ENCODE data around the gene GFRA4.

The GFRA4 gene, protein sequence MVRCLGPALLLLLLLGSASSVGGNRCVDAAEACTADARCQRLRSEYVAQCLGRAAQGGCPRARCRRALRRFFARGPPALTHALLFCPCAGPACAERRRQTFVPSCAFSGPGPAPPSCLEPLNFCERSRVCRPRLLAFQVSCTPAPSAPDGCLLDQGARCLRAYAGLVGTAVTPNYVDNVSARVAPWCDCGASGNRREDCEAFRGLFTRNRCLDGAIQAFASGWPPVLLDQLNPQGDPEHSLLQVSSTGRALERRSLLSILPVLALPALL

GRCh38 chr20:3663031-3663701 lies at the start of gene GFRA4:
TSS of gene GFRA4 (minus strand) at chr20:3663399. CDS start at chr20:3663399, 0 bp downstream.
- DNase-seq, result no peak

- DNase-seq, result no peak
Measured at GRCh38 chr20:3712279-3712873, 49.2 kb upstream of the GFRA4 start, which contains the start of gene SIGLEC1. TSS of gene SIGLEC1 (minus strand) at chr20:3712600. CDS start at chr20:3707128, 5,472 bp downstream.

- no peak for DNase-seq
Measured at GRCh38 chr20:3711484-3711941, 48.3 kb upstream of the GFRA4 start.

- peak; percentile 48 to 74 (median 70) for DNase-seq
Measured at GRCh38 chr20:3710703-3711483, 47.7 kb upstream of the GFRA4 start.

GRCh38 chr20:3710011-3710466 lies 46.8 kb upstream of the GFRA4 start:
- DNase-seq, result no peak

DNA sequence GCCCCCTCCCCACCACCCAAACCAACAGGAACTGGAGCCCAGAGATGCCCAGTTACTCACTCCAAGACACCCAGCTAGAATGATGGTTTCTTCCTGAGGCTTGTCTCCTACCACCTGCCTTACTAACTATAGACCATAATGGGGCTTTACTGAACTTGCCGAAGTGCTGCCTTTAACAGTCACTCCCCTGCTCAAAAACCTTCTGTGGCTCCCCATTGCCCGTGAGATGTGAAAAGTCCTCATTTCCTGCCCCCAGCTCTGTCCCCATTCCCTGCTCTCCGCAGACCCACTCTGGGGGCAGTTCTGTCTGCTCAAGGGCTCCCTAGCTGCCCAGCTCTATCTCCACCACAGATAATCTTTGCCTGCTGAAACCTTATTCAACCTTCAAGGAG lies 44.3 kb upstream of the GFRA4 start:
- DNase-seq, result no peak

DNA sequence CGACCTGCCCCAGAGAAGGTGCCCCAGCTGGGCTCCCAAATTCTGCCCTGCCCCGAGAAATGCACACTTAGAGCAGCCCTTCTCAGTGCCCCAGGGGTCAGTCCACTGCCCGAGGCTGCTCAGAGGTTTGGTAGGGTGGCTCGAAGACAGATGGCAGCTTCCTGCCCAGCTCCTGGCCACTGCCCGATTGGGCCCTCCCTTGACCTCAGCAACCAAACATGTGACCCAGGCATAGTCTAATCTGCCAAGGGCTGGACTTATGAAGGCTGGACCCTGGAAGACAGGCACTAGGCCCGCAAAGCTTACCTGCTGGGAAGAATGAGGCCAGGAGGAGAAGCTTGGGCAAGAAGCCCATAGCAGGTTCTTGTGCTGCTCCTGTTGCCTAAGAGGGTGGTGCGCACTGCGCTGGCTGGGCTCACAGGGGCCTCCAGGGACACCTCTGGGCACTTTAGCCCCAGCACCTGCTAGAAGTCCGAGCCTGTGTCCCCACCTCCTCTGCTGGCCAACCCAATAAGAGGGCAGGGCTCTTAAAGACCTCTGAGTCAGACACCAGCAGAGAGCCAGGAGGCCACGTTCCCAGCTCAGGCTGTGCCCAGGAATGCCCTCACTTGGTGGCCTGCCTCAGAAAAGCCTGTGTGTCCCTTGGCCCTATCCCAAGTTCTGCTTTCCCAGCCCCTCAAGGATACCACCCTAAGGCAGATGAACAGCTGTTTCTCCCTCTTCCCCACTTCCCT lies 43.7 kb upstream of the GFRA4 start:
- no peak for DNase-seq

GRCh38 chr20:3705970-3706739 lies 43.0 kb upstream of the GFRA4 start:
- no peak for DNase-seq

- no peak for DNase-seq
Measured at GRCh38 chr20:3705491-3705969, 42.3 kb upstream of the GFRA4 start.

DNA sequence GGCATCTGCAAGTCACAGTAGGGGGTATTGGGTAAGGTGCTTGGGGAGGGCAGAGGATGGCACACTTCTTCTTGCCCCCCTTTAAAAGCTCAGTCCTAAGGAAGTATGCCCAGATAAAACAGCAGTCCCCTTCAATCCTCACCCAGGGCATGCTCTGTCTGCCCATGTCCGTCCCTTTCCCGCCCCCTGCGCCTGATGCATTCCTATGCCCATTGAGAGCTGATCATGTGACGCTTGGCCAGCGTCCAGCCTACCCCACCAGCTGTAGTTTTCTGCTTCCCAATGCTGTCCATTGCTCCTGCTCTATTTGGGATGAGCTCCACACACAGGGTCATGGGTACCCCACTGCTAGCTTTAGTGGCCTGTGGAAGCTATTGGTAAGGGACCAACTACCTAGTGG lies 40.9 kb upstream of the GFRA4 start:
- DNase-seq, result no peak

DNA sequence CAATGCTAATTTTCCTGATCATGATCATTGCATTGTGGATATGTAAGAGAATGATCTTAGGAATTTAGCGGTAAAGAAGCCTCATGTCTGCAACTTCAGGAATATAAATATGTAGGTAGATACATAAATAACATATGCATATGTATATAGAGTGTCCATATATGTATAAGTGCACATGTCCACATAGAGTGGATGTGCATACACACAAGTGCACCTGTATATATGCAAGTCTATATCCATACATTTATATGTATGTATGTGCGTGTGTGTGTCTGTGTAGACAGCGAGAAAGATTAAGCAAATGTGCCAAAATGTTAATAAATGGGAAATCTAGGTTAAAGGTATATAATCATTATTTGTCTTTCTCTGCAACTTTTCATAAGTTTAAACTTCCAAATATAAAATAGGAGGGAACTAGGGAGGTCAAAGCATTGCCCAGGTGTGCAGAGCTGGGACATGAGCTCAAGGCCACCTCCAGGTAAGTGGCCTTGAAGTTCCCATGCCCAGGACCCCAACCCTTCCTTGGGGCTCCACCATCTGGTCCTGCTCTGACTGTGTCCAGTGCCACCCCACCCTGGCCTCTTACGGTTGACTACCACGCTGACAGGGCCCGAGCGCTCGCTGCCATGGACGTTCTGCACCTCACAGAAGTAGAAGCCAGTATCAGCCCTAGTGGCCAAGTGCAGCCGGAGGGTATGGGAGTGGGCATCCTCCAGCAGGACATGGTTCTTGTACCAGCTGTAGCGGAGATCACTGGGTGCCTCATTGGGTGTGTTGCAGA lies 39.6 kb upstream of the GFRA4 start:
- no peak for DNase-seq

DNA sequence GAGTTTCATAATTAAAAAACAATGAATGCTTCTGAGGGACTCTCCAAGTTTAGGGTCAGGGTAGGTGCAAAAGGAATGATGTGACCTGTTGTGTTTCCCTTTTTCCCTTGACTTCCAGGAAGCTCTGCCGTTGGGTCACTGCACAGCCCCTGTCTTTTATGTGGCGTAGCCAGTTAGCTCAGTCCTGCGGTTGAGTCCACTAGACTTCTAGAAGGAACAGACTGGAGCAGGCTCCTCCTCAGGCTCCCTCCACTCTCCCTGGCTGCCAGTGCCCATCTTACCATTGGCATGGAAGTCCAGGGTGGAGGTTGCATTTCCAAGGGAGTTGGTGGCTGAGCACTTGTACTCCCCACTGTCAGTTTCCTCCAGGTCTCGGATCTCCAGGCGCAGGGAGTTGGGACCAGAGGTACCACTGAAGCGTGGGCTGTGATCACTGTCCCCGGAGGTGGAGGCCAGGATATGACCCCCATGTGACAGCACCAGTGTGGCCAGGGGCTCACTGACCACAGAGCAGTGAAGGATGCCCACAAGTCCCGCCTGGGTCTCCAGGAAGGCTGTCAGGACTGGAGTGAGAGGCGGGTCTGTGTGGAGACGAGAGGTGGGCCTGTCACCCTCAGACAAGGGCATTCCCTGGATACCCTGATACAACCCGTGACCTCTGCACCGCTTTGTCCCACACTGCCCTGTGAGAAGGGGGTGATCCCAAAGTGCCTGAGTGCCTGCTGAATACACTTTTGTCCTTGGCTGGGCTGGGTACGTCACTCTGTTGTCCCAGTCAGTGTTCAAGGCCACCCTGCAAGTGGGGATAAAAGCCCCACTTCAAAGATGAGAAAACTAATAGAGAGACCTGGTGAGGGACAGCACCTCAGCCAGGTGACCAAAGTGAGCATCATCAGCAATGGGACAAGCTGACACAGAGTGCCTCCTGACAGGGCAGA lies 38.1 kb upstream of the GFRA4 start:
- no peak for DNase-seq

DNA sequence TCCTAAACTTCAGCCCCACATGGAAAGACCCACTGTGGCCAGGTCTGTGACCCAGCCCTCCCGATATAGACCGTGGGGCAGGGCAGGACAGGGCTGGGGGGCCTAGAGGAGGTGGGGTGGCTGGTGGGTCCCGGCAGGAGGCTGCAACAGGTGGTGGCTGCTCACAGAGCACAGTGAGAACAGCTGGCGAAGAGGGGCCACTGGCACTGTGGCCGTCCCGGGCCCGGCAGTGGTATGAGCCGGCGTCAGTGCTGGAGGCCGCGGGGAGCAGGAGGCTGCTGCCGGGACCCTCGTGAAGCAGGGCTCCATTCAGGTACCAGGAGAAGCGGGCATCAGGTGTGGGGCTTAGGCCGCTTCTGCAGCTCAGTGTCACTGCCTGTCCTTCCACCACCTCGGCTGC lies 35.8 kb upstream of the GFRA4 start:
- no peak for DNase-seq

GRCh38 chr20:3698591-3699001 lies 35.4 kb upstream of the GFRA4 start:
- no peak for DNase-seq

- DNase-seq, result no peak
Measured at GRCh38 chr20:3697588-3698305, 34.5 kb upstream of the GFRA4 start.

- no peak for DNase-seq
Measured at GRCh38 chr20:3696745-3697587, 33.8 kb upstream of the GFRA4 start.

DNA sequence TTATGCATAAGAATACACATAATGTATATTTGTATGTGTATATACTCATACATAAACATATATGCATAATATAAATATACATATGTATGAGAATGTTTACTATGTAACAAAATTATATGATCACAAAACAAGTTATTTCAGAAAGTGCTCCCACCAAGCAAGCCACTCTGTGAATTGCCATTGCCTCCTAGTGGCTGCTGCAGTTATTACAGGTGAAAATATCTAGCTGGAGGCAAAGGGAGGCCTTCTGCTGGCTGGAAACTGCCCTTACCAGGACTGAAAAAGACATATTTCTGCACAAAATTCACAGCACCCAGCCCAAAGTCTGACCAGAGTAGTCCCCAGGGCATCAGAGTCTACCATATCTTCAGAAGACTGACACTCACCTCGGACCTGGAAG lies 33.0 kb upstream of the GFRA4 start:
- DNase-seq, result no peak

DNA sequence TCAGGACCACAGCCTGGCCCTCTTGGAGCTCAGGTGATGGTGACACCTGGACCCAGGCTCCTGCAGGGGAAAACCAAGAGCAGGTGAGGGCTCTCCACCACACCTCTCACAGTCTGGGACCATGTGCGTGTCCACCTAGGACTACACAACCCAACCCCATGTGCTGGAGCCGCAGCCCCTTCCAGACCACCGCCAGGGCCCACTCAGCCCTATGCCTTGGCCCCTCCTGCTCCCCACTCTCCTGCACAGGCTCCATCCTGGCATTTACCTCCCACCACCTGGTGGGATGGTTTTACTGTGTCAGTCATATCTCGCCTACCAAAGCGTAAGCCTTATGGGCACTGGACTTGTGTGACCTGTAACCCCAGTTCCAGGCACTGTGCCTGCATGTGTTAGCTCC lies 31.7 kb upstream of the GFRA4 start:
- DNase-seq, result no peak
